Measurements from ENCODE around the gene TEX30. TPM values are rescaled to one million over a fixed set of nuclear protein-coding genes. Genes with fewer than 3 reads are reported as not detected.

Gene TEX30
- total RNA-seq, 1 experiment from 2014 or later, result 16.1 TPM

Other genes starting within 250 kb of the TEX30 start
- 44.4 and 65.7 TPM in 2 replicates for gene TPP2, start 176.8 kb downstream of the TEX30 start, total RNA-seq (2014; rRNA removed; shearing (Covaris generic))
- not detected in 2 replicates for gene METTL21C, start 78.7 kb downstream of the TEX30 start, total RNA-seq (2014; rRNA removed; shearing (Covaris generic))
- 23.8 and 25.1 TPM in 2 replicates for gene POGLUT2, start 25.2 kb upstream of the TEX30 start, total RNA-seq (2014; rRNA removed; shearing (Covaris generic))
- 7.8 and 10.0 TPM in 2 replicates for gene BIVM, start 25.3 kb upstream of the TEX30 start, total RNA-seq (2014; rRNA removed; shearing (Covaris generic))
- 24.4 and 26.8 TPM in 2 replicates for gene ERCC5, start 72.2 kb upstream of the TEX30 start, total RNA-seq (2014; rRNA removed; shearing (Covaris generic))

All from H7 (cell line).